ENCODE measurements around the gene DRAXIN. TPM values are rescaled to one million over a fixed set of nuclear protein-coding genes. Genes with fewer than 3 reads are reported as not detected.

DRAXIN gene
- total RNA-seq, 1 experiment from 2014 or later: 0.05 TPM

GRCh38 chr1:11649624-11650330, 41.7 kb upstream of the DRAXIN start:
- Histone ChIP-seq H3K9me3 (no peaks in the 10 kb centered on the region), H3K27me3 (replicated peaks; ENCODE audit: control insufficient read depth, insufficient read depth, low read length) (no peaks in the 10 kb centered on the region), H3K4me3 (ENCODE audit: low read depth, low read length) (no peak overlapping the region), H3K4me1 (peaks cover 8% of the 10 kb centered on the region), H3K36me3 (ENCODE audit: control insufficient read depth, insufficient read depth, low read length) (no peaks in the 10 kb centered on the region)
- CTCF ChIA-PET: interaction anchor here (1.4 kb wide), 1 partner anchor 70 kb away, joined by 3 read pairs; no protein-coding TSS in a partner anchor
- Mint-ChIP-seq H3K27ac (ENCODE audit: unreplicated experiment) (peak overlapping the region; percentile 46), H3K36me3 (ENCODE audit: insufficient read depth, unreplicated experiment) (peaks cover 25% of the 10 kb centered on the region), H3K4me1 (ENCODE audit: low read depth, unreplicated experiment) (no peaks in the 10 kb centered on the region), H3K27me3 (ENCODE audit: insufficient read depth, unreplicated experiment) (no peaks in the 10 kb centered on the region), H3K9me3 (ENCODE audit: unreplicated experiment) (no peaks in the 10 kb centered on the region), H3K4me3 (ENCODE audit: unreplicated experiment) (no peak overlapping the region)
- no TSS peak for BruUV-seq (replicated peaks)
- intact Hi-C loops (cut with micrococcal nuclease; ENCODE audit: unreplicated experiment): loop anchor here (5.0 to 10.0 kb wide), 3 partner anchors 68 to 612 kb away; no protein-coding TSS in a partner anchor
- no peak for TF ChIP-seq CTCF (IDR thresholded peaks at IDR 0.05; ENCODE audit: insufficient read depth in 1 of 2, low read depth in 1 of 2, low read length in 1 of 2, severe bottlenecking in 1 of 2, unreplicated experiment in 1 of 2)
- DNase-seq: no peak
- POLR2A ChIA-PET: no interaction called here

- Histone ChIP-seq H3K36me3 (ENCODE audit: control insufficient read depth, insufficient read depth, low read length) (no peaks in the 10 kb centered on the region), H3K4me1 (peaks cover 8% of the 10 kb centered on the region), H3K4me3 (ENCODE audit: low read depth, low read length) (no peak overlapping the region), H3K9me3 (no peaks in the 10 kb centered on the region), H3K27me3 (replicated peaks; ENCODE audit: control insufficient read depth, insufficient read depth, low read length) (no peaks in the 10 kb centered on the region)
- H3K36me3 Mint-ChIP-seq (ENCODE audit: insufficient read depth, unreplicated experiment): peaks cover 25% of the 10 kb centered on the region
- no peak for TF ChIP-seq CTCF (IDR thresholded peaks at IDR 0.05; ENCODE audit: insufficient read depth in 1 of 2, low read depth in 1 of 2, low read length in 1 of 2, severe bottlenecking in 1 of 2, unreplicated experiment in 1 of 2)
- ChIA-PET CTCF (interaction anchor here (1.4 kb wide), 1 partner anchor 69 kb away, joined by 3 read pairs; no protein-coding TSS in a partner anchor), POLR2A (no interaction called here)
- intact Hi-C loops (cut with micrococcal nuclease; ENCODE audit: unreplicated experiment): loop anchor here (5.0 kb wide), 1 partner anchor 67 kb away; no protein-coding TSS in a partner anchor
- no peaks in the 10 kb centered on the region for H3K4me1 Mint-ChIP-seq (ENCODE audit: low read depth, unreplicated experiment)
- H3K27ac Mint-ChIP-seq (ENCODE audit: unreplicated experiment): peak overlapping the region; percentile 46
- DNase-seq: no peak
- H3K9me3 Mint-ChIP-seq (ENCODE audit: unreplicated experiment): no peaks in the 10 kb centered on the region
- no peak overlapping the region for H3K4me3 Mint-ChIP-seq (ENCODE audit: unreplicated experiment)
- no peaks in the 10 kb centered on the region for H3K27me3 Mint-ChIP-seq (ENCODE audit: insufficient read depth, unreplicated experiment)
- no TSS peak for BruUV-seq (replicated peaks)
Measured at GRCh38 chr1:11650331-11650991, 41.0 kb upstream of the DRAXIN start.

GRCh38 chr1:11651017-11651416, 40.5 kb upstream of the DRAXIN start:
- DNase-seq: no peak
- peaks cover 8% of the 10 kb centered on the region for H3K4me1 ChIP-seq
- H3K27me3 ChIP-seq (replicated peaks; ENCODE audit: control insufficient read depth, insufficient read depth, low read length): no peaks in the 10 kb centered on the region
- ChIA-PET CTCF (no interaction called here), POLR2A (no interaction called here)
- Mint-ChIP-seq H3K4me3 (ENCODE audit: unreplicated experiment) (no peak overlapping the region), H3K4me1 (ENCODE audit: low read depth, unreplicated experiment) (no peaks in the 10 kb centered on the region), H3K36me3 (ENCODE audit: insufficient read depth, unreplicated experiment) (peaks cover 25% of the 10 kb centered on the region), H3K27me3 (ENCODE audit: insufficient read depth, unreplicated experiment) (no peaks in the 10 kb centered on the region), H3K27ac (ENCODE audit: unreplicated experiment) (no peak overlapping the region), H3K9me3 (ENCODE audit: unreplicated experiment) (no peaks in the 10 kb centered on the region)
- H3K4me3 ChIP-seq (ENCODE audit: low read depth, low read length): no peak overlapping the region
- no TSS peak for BruUV-seq (replicated peaks)
- no peaks in the 10 kb centered on the region for H3K9me3 ChIP-seq
- intact Hi-C loops (cut with micrococcal nuclease; ENCODE audit: unreplicated experiment): loop anchor here (5.0 kb wide), 1 partner anchor 66 kb away; no protein-coding TSS in a partner anchor
- TF ChIP-seq CTCF (IDR thresholded peaks at IDR 0.05; ENCODE audit: insufficient read depth in 1 of 2, low read depth in 1 of 2, low read length in 1 of 2, severe bottlenecking in 1 of 2, unreplicated experiment in 1 of 2): no peak
- no peaks in the 10 kb centered on the region; the same call in 1 of the 2 replicates for H3K36me3 ChIP-seq (ENCODE audit: control insufficient read depth, insufficient read depth, low read length)
